ENCODE data around the gene ABAT. TPM values are rescaled to one million over a fixed set of nuclear protein-coding genes. Genes with fewer than 3 reads are reported as not detected.

Gene ABAT
- total RNA-seq, 1 donor from 2014 or later, result 70.9 TPM

GRCh38 chr16:8725513-8726178 is 51.2 kb downstream of the ABAT start:
- peaks cover 8% of the 10 kb centered on the region for H3K27me3 Mint-ChIP-seq (ENCODE audit: unreplicated experiment)
- H3K27ac Mint-ChIP-seq (ENCODE audit: unreplicated experiment), result peak overlapping the region; percentile 53
- no peak overlapping the region for H3K4me3 Mint-ChIP-seq (ENCODE audit: unreplicated experiment)
- peaks cover 27% of the 10 kb centered on the region for H3K4me1 Mint-ChIP-seq (ENCODE audit: low read depth, unreplicated experiment)
- peaks cover 5% of the 10 kb centered on the region for H3K36me3 Mint-ChIP-seq (ENCODE audit: unreplicated experiment)
- no peak for DNase-seq
- no peak for TF ChIP-seq CTCF (IDR thresholded peaks at IDR 0.05; ENCODE audit: partially characterized antibody, unreplicated experiment)
- H3K9me3 Mint-ChIP-seq (ENCODE audit: unreplicated experiment), result peaks cover 13% of the 10 kb centered on the region

DNA sequence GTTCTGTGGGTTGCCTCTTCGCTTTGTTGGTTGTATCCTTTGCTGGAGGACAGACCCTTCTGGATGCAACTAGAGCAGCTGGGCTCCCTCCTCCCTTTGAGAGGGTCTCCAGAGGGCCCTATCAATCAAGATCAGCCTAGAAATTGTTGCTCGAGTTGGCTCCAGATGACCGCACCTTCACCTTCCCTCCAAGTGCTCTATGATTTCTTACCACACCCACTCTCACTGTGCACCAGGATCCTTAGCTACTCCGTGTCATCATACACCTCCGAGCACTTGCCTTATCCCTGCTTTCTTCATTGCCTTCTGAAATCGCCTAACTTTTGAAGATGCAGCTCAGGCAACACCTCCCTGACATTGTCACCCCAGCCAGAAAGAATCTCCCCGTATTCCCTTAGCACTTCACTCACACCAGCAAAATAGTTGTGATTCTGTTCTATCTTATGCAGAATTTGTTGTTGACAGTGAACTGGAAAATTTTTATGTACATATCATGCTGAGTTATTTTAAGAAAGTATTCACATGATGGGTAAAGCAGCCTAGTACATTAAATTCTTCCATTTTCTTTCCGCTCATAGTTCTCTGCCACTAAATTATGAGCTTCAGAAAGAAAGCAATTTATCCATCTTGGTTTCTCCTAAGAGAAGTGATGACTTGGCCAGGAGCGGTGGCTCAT is 52.9 kb downstream of the ABAT start:
- Mint-ChIP-seq H3K27ac (ENCODE audit: unreplicated experiment) (peak overlapping the region; percentile 69), H3K4me1 (ENCODE audit: low read depth, unreplicated experiment) (peaks cover 29% of the 10 kb centered on the region), H3K27me3 (ENCODE audit: unreplicated experiment) (peaks cover 8% of the 10 kb centered on the region), H3K4me3 (ENCODE audit: unreplicated experiment) (peak overlapping the region; percentile 43), H3K9me3 (ENCODE audit: unreplicated experiment) (peaks cover 9% of the 10 kb centered on the region), H3K36me3 (ENCODE audit: unreplicated experiment) (peaks cover 5% of the 10 kb centered on the region)
- no peak for TF ChIP-seq CTCF (IDR thresholded peaks at IDR 0.05; ENCODE audit: partially characterized antibody, unreplicated experiment)
- no peak for DNase-seq

- Mint-ChIP-seq H3K27ac (ENCODE audit: unreplicated experiment) (peak overlapping the region; percentile 48), H3K9me3 (ENCODE audit: unreplicated experiment) (peaks cover 9% of the 10 kb centered on the region), H3K4me1 (ENCODE audit: low read depth, unreplicated experiment) (peaks cover 27% of the 10 kb centered on the region), H3K4me3 (ENCODE audit: unreplicated experiment) (no peak overlapping the region), H3K27me3 (ENCODE audit: unreplicated experiment) (peaks cover 8% of the 10 kb centered on the region), H3K36me3 (ENCODE audit: unreplicated experiment) (peaks cover 5% of the 10 kb centered on the region)
- no peak for DNase-seq
- TF ChIP-seq CTCF (IDR thresholded peaks at IDR 0.05; ENCODE audit: partially characterized antibody, unreplicated experiment), result no peak
These were observed 53.6 kb downstream of the ABAT start for GRCh38 chr16:8727857-8728618.

- TF ChIP-seq CTCF (IDR thresholded peaks at IDR 0.05; ENCODE audit: partially characterized antibody, unreplicated experiment), result no peak
- peaks cover 11% of the 10 kb centered on the region for H3K27me3 Mint-ChIP-seq (ENCODE audit: unreplicated experiment)
- no peak overlapping the region for H3K4me3 Mint-ChIP-seq (ENCODE audit: unreplicated experiment)
- H3K9me3 Mint-ChIP-seq (ENCODE audit: unreplicated experiment), result peaks cover 11% of the 10 kb centered on the region
- H3K4me1 Mint-ChIP-seq (ENCODE audit: low read depth, unreplicated experiment), result peaks cover 22% of the 10 kb centered on the region
- no peak for DNase-seq
- H3K27ac Mint-ChIP-seq (ENCODE audit: unreplicated experiment), result peak overlapping the region; percentile 62
- peaks cover 18% of the 10 kb centered on the region for H3K36me3 Mint-ChIP-seq (ENCODE audit: unreplicated experiment)
These were observed 55.4 kb downstream of the ABAT start for GRCh38 chr16:8729779-8730334.

Data from glutamatergic neuron (in vitro differentiated cells).